MM.1S (cell line): ENCODE results near the gene MYPN.

ENCODE experiments used
- EZH2phosphoT487 ChIP-seq: fragments of 300-600 bp; sonication (generic); IDR thresholded peaks from 2 replicates; pipeline ENCODE4 v1.6.1; 2018; ENCODE audit warnings: antibody characterized with exemption, low read length
- TF ChIP-seq, protein P1 (sequence below): fragments of 300-600 bp; sonication (generic); IDR thresholded peaks from 2 replicates; pipeline ENCODE4 v1.5.1; 2016; ENCODE audit warnings: antibody characterized with exemption, low read length, mixed read lengths

GRCh38 chr10:68163735-68164134 lies 54.4 kb downstream of the MYPN start:
- TF ChIP-seq, protein P1, sequence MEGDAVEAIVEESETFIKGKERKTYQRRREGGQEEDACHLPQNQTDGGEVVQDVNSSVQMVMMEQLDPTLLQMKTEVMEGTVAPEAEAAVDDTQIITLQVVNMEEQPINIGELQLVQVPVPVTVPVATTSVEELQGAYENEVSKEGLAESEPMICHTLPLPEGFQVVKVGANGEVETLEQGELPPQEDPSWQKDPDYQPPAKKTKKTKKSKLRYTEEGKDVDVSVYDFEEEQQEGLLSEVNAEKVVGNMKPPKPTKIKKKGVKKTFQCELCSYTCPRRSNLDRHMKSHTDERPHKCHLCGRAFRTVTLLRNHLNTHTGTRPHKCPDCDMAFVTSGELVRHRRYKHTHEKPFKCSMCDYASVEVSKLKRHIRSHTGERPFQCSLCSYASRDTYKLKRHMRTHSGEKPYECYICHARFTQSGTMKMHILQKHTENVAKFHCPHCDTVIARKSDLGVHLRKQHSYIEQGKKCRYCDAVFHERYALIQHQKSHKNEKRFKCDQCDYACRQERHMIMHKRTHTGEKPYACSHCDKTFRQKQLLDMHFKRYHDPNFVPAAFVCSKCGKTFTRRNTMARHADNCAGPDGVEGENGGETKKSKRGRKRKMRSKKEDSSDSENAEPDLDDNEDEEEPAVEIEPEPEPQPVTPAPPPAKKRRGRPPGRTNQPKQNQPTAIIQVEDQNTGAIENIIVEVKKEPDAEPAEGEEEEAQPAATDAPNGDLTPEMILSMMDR, result no peak
- TF ChIP-seq EZH2phosphoT487, result no peak
